Measurements from ENCODE around the gene SCN2A. TPM values are rescaled to one million over a fixed set of nuclear protein-coding genes. Genes with fewer than 3 reads are reported as not detected.
"Not testable (repeated sequence)": the region's sequence is repeated elsewhere in the genome, so short reads cannot be mapped to it uniquely, and the experiment has no call there.

SCN2A gene
- total RNA-seq, 1 experiment from 2014 or later = 0.15 TPM

- CTCF ChIA-PET = interaction anchor here (0.6 kb wide), 1 partner anchor 19 kb away, joined by 3 read pairs; no protein-coding TSS in a partner anchor
- TF ChIP-seq CTCF (conservative IDR thresholded peaks at IDR 0.05) = no peak
- TF ChIP-seq EZH2 (IDR thresholded peaks at IDR 0.05; ENCODE audit: low read depth) = no peak
These were observed 74.3 kb downstream of the SCN2A start for GRCh38 chr2:165313509-165313908.

GRCh38 chr2:165328272-165328671 is 89.1 kb downstream of the SCN2A start:
- Histone ChIP-seq H3K9me3 (ENCODE audit: insufficient read depth, low read depth) (no peaks in the 10 kb centered on the region), H3F3A (ENCODE audit: insufficient read depth, low read depth) (no peaks in the 10 kb centered on the region), H3K4me3 (no peak overlapping the region), H2AFZ (no peak overlapping the region), H3K9me2 (ENCODE audit: insufficient read depth) (no peaks in the 10 kb centered on the region; the same call in 1 of the 2 replicates), H3K4me2 (no peak overlapping the region), H3K36me3 (ENCODE audit: low read depth) (no peaks in the 10 kb centered on the region), H3K79me2 (ENCODE audit: low read depth) (no peaks in the 10 kb centered on the region), H3K27me3 (ENCODE audit: insufficient read depth, low read depth) (no peaks in the 10 kb centered on the region), H4K20me1 (ENCODE audit: insufficient read depth) (no peaks in the 10 kb centered on the region), H3K4me1 (replicated peaks; ENCODE audit: insufficient read depth) (no peaks in the 10 kb centered on the region), H3K27ac (no peak overlapping the region)
- intact Hi-C loops (cut with micrococcal nuclease; ENCODE audit: unreplicated experiment) = no loop called here
- BruUV-seq (replicated peaks) = no TSS peak
- DNase-seq = no peak
- ChIA-PET CTCF (no interaction called here), POLR2A (ENCODE audit: unreplicated experiment) (no interaction called here)
- TF ChIP-seq CTCF (conservative IDR thresholded peaks at IDR 0.05) (no peak), EZH2 (IDR thresholded peaks at IDR 0.05; ENCODE audit: low read depth) (no peak)

More at GRCh38 chr2:165313509-165313908, 74.3 kb downstream of the SCN2A start:
- no peaks in the 10 kb centered on the region for H3K27me3 ChIP-seq (ENCODE audit: insufficient read depth, low read depth)
- no peaks in the 10 kb centered on the region for H3K79me2 ChIP-seq (ENCODE audit: low read depth)
- no TSS peak for BruUV-seq (replicated peaks)
- no peaks in the 10 kb centered on the region for H3K4me1 ChIP-seq (replicated peaks; ENCODE audit: insufficient read depth)
- H3F3A ChIP-seq (ENCODE audit: insufficient read depth, low read depth) = no peaks in the 10 kb centered on the region
- H3K27ac ChIP-seq = no peak overlapping the region
- no peaks in the 10 kb centered on the region for H3K9me2 ChIP-seq (ENCODE audit: insufficient read depth)
- H3K36me3 ChIP-seq (ENCODE audit: low read depth) = no peaks in the 10 kb centered on the region
- no peak for DNase-seq
- POLR2A ChIA-PET (ENCODE audit: unreplicated experiment) = no interaction called here
- H3K4me3 ChIP-seq = no peak overlapping the region
- H2AFZ ChIP-seq = no peak overlapping the region
- no peaks in the 10 kb centered on the region for H3K9me3 ChIP-seq (ENCODE audit: insufficient read depth, low read depth)
- intact Hi-C loops (cut with micrococcal nuclease; ENCODE audit: unreplicated experiment) = no loop called here
- H3K4me2 ChIP-seq = no peak overlapping the region
- no peaks in the 10 kb centered on the region for H4K20me1 ChIP-seq (ENCODE audit: insufficient read depth)

GRCh38 chr2:165344276-165344675 is 105.1 kb downstream of the SCN2A start:
- H4K20me1 ChIP-seq (ENCODE audit: insufficient read depth); intact Hi-C loops (cut with micrococcal nuclease; ENCODE audit: unreplicated experiment); H3K9me2 ChIP-seq (ENCODE audit: insufficient read depth); DNase-seq; H3K27me3 ChIP-seq (ENCODE audit: insufficient read depth, low read depth); BruUV-seq (replicated peaks); H3K79me2 ChIP-seq (ENCODE audit: low read depth); H3K4me1 ChIP-seq (replicated peaks; ENCODE audit: insufficient read depth); H3K4me3 ChIP-seq; CTCF ChIA-PET; H3K4me2 ChIP-seq; H3F3A ChIP-seq (ENCODE audit: insufficient read depth, low read depth); H3K36me3 ChIP-seq (ENCODE audit: low read depth); H3K27ac ChIP-seq; H2AFZ ChIP-seq; H3K9me3 ChIP-seq (ENCODE audit: insufficient read depth, low read depth); POLR2A ChIA-PET (ENCODE audit: unreplicated experiment): not testable (repeated sequence)

- BruUV-seq (replicated peaks) = no TSS peak
- H2AFZ ChIP-seq = no peak overlapping the region
- intact Hi-C loops (cut with micrococcal nuclease; ENCODE audit: unreplicated experiment) = no loop called here
- TF ChIP-seq EZH2 (IDR thresholded peaks at IDR 0.05; ENCODE audit: low read depth) (no peak), CTCF (conservative IDR thresholded peaks at IDR 0.05) (no peak)
- no peak overlapping the region for H3K4me2 ChIP-seq
- H3K36me3 ChIP-seq (ENCODE audit: low read depth) = no peaks in the 10 kb centered on the region
- H3K4me1 ChIP-seq (replicated peaks; ENCODE audit: insufficient read depth) = no peaks in the 10 kb centered on the region
- H3K9me3 ChIP-seq (ENCODE audit: insufficient read depth, low read depth) = no peaks in the 10 kb centered on the region
- ChIA-PET POLR2A (ENCODE audit: unreplicated experiment) (no interaction called here), CTCF (no interaction called here)
- H3K79me2 ChIP-seq (ENCODE audit: low read depth) = no peaks in the 10 kb centered on the region
- H3K4me3 ChIP-seq = no peak overlapping the region
- H3F3A ChIP-seq (ENCODE audit: insufficient read depth, low read depth) = no peaks in the 10 kb centered on the region
- DNase-seq = no peak
- H4K20me1 ChIP-seq (ENCODE audit: insufficient read depth) = no peaks in the 10 kb centered on the region
- no peak overlapping the region for H3K27ac ChIP-seq
- H3K27me3 ChIP-seq (ENCODE audit: insufficient read depth, low read depth) = no peaks in the 10 kb centered on the region
- H3K9me2 ChIP-seq (ENCODE audit: insufficient read depth) = no peaks in the 10 kb centered on the region
These were observed 109.2 kb downstream of the SCN2A start for GRCh38 chr2:165348441-165348840.
